AG04450 (cell line): ENCODE measurements around the gene GABRR3. TPM values are rescaled to one million over a fixed set of nuclear protein-coding genes. Genes with fewer than 3 reads are reported as not detected.

Experiments
- CTCF ChIA-PET: fragments of 300-600, 350-600 bp; formaldehyde crosslinking; extraction: SDS; loops from one replicate; lab custom pipeline; 2022; ENCODE audit warnings: antibody characterized with exemption, inconsistent platforms; lab: Charles Lee
- POLR2A ChIA-PET: fragments of 350-600 bp; formaldehyde crosslinking; extraction: SDS; loops from one replicate; lab custom pipeline; 2021; ENCODE audit warnings: antibody characterized with exemption, inconsistent platforms; lab: Yijun Ruan, JAX
- DNase-seq: peaks from one replicate; pipeline ENCODE4 v3.0.0-alpha.2; 2011; ENCODE audit warnings: low read depth, low spot score
- H3K27ac ChIP-seq: one replicate; pipeline ENCODE4 v1.5.1; 2012; ENCODE audit warnings: low read depth, low read length, control low read depth
- H3K27me3 ChIP-seq: one replicate; pipeline ENCODE4 v1.6.0; 2012; ENCODE audit warnings: low read length; ENCODE audit not compliant: control insufficient read depth, insufficient read depth
- H3K4me3 ChIP-seq: 2 replicates; pipeline ENCODE4 v1.5.1; 2011; ENCODE audit warnings: mild to moderate bottlenecking, low read depth, low read length, control low read depth
- H3K9me3 ChIP-seq: 2 replicates; pipeline ENCODE4 v1.5.1; 2012; ENCODE audit warnings: low read length; ENCODE audit not compliant: control insufficient read depth, insufficient read depth
- CTCF ChIP-seq: IDR thresholded peaks from 2 replicates; pipeline ENCODE4 v1.5.1; 2011; ENCODE audit warnings: low read depth, low read length, control low read depth, inconsistent platforms
- polyA plus RNA-seq: library from polyadenylated mRNA; depleted of rRNA; stranded (reverse); fragments of >200 nt; gene quantifications from 2 replicates; pipeline ENCODE4 v1.2.3, GENCODE V29; 2011

Gene GABRR3
- polyA plus RNA-seq, 1 experiment = not detected

- POLR2A ChIA-PET = no interaction called here
- no peaks in the 10 kb centered on the region for H3K27me3 ChIP-seq
- peak; percentile 78 for TF ChIP-seq CTCF
- peak overlapping the region; percentile 61 for H3K4me3 ChIP-seq
- CTCF ChIA-PET = interaction anchor here (0.7 to 6.6 kb wide), 31 partner anchors 8 to 525 kb away, joined by 3 to 209 read pairs (median 5); partner anchors contain the start of gene ARL6
- no peaks in the 10 kb centered on the region for H3K9me3 ChIP-seq
- no peak overlapping the region for H3K27ac ChIP-seq
- peak; percentile 65 for DNase-seq
Observed at GRCh38 chr3:98039322-98040024, 4.4 kb upstream of the GABRR3 start.

GRCh38 chr3:98038876-98039275, 3.8 kb upstream of the GABRR3 start:
- ChIA-PET CTCF (interaction anchor here (0.7 to 6.6 kb wide), 34 partner anchors 8 to 583 kb away, joined by 3 to 209 read pairs (median 4); partner anchors contain the start of gene ARL6), POLR2A (no interaction called here)
- Histone ChIP-seq H3K27ac (no peak overlapping the region), H3K9me3 (no peaks in the 10 kb centered on the region), H3K27me3 (no peaks in the 10 kb centered on the region), H3K4me3 (no peak overlapping the region)
- no peak for TF ChIP-seq CTCF
- no peak for DNase-seq

GRCh38 chr3:98038286-98038685, 3.2 kb upstream of the GABRR3 start:
- Histone ChIP-seq H3K4me3 (no peak overlapping the region), H3K27ac (no peak overlapping the region), H3K27me3 (no peaks in the 10 kb centered on the region), H3K9me3 (no peaks in the 10 kb centered on the region)
- ChIA-PET CTCF (interaction anchor here (0.5 to 6.6 kb wide), 28 partner anchors 9 to 584 kb away, joined by 3 to 209 read pairs (median 3); partner anchors contain the start of gene ARL6), POLR2A (no interaction called here)
- TF ChIP-seq CTCF = no peak
- DNase-seq = no peak

GRCh38 chr3:98034486-98034885, 629 bp downstream of the GABRR3 start:
- Histone ChIP-seq H3K27me3 (no peaks in the 10 kb centered on the region), H3K27ac (no peak overlapping the region), H3K9me3 (no peaks in the 10 kb centered on the region), H3K4me3 (no peak overlapping the region)
- ChIA-PET POLR2A (no interaction called here), CTCF (no interaction called here)
- no peak for DNase-seq
- no peak for TF ChIP-seq CTCF

- no peaks in the 10 kb centered on the region for H3K9me3 ChIP-seq
- TF ChIP-seq CTCF = no peak
- ChIA-PET CTCF (interaction anchor here (0.6 to 1.1 kb wide), 5 partner anchors 9 to 296 kb away, joined by 3 to 8 read pairs (median 5); no protein-coding TSS in a partner anchor), POLR2A (no interaction called here)
- DNase-seq = no peak
- H3K27me3 ChIP-seq = no peaks in the 10 kb centered on the region
- H3K27ac ChIP-seq = no peak overlapping the region
- H3K4me3 ChIP-seq = no peak overlapping the region
Observed at GRCh38 chr3:98034036-98034435, 1.1 kb downstream of the GABRR3 start.
